Osteoblast (primary cell): Measurements from ENCODE around the gene CELSR2. TPM values are rescaled to one million over a fixed set of nuclear protein-coding genes. Genes with fewer than 3 reads are reported as not detected.

ENCODE experiments used
- DNase-seq: peaks from one replicate; pipeline ENCODE4 v3.0.0; 2011; ENCODE audit warnings: low spot score, mixed read lengths; ENCODE audit not compliant: insufficient read length; ENCODE audit errors: missing footprints
- H2AFZ ChIP-seq: 2 replicates; pipeline ENCODE4 v1.6.0; 2011; ENCODE audit warnings: mild to moderate bottlenecking, low read length
- H3K27ac ChIP-seq: 2 replicates; pipeline ENCODE4 v1.5.1; 2011; ENCODE audit warnings: mild to moderate bottlenecking, low read depth, low read length, moderate library complexity
- H3K27me3 ChIP-seq: 2 replicates; pipeline ENCODE4 v1.6.0; 2012; ENCODE audit warnings: mild to moderate bottlenecking, control low read depth, inconsistent platforms, low read length, moderate library complexity; ENCODE audit not compliant: insufficient read depth
- H3K36me3 ChIP-seq: 2 replicates; pipeline ENCODE4 v1.5.1; 2011; ENCODE audit warnings: mild to moderate bottlenecking, low read length, control low read depth, moderate library complexity; ENCODE audit not compliant: insufficient read depth
- H3K4me1 ChIP-seq: 2 replicates; pipeline ENCODE4 v1.5.1; 2011; ENCODE audit warnings: mild to moderate bottlenecking, low read length, control low read depth, moderate library complexity; ENCODE audit not compliant: insufficient read depth
- H3K4me2 ChIP-seq: 2 replicates; pipeline ENCODE4 v1.6.0; 2011; ENCODE audit warnings: mild to moderate bottlenecking, low read length; ENCODE audit not compliant: insufficient read depth
- H3K4me3 ChIP-seq: fragments of 200-600 bp; sonication (generic); 3 replicates; pipeline ENCODE4 v1.5.1; 2012; ENCODE audit warnings: mild to moderate bottlenecking, low read length, inconsistent platforms; ENCODE audit not compliant: insufficient read depth
- H3K79me2 ChIP-seq: 2 replicates; pipeline ENCODE4 v1.6.0; 2012; ENCODE audit warnings: mild to moderate bottlenecking, low read length, control low read depth, inconsistent platforms; ENCODE audit not compliant: insufficient read depth
- H3K9me3 ChIP-seq: 2 replicates; pipeline ENCODE4 v1.5.1; 2011; ENCODE audit warnings: low read depth, low read length, control low read depth
- H4K20me1 ChIP-seq: 2 replicates; pipeline ENCODE4 v1.6.0; 2012; ENCODE audit warnings: mild to moderate bottlenecking, low read length, control low read depth; ENCODE audit not compliant: insufficient read depth
- total RNA-seq: library from RNA; depleted of rRNA; stranded (reverse); fragments of >200 nt; gene quantifications from 2 replicates; pipeline ENCODE4 v1.2.3, GENCODE V29; 2012
- TF ChIP-seq, protein P1 (sequence below): IDR thresholded peaks from 2 replicates; pipeline ENCODE4 v1.5.1; 2011; ENCODE audit warnings: mild to moderate bottlenecking, low read depth, low read length, moderate library complexity; ENCODE audit errors: extremely low read depth

CELSR2 gene
- total RNA-seq, 1 donor: 1.4 TPM

DNA sequence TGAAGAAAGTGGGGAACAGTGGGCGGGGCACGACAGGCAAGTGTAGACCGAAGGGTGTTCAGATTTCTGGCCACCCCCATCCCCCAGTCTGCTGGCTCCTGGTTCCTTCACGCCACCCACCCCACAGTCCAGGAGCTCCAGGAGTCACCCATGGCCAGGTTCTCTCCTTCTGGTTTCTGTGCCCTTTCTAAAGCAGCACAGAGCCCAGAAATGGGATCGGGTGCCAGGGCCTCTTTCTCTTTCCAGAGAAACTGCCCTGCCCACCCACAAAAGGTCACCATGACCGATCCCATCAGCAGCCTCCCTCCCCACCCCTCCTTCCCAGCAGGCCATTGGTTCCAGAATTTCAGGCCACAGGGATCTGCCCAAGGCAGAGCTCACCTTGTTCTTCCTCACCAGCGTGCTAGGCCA, 3.2 kb upstream of the CELSR2 start:
- TF ChIP-seq, protein P1, sequence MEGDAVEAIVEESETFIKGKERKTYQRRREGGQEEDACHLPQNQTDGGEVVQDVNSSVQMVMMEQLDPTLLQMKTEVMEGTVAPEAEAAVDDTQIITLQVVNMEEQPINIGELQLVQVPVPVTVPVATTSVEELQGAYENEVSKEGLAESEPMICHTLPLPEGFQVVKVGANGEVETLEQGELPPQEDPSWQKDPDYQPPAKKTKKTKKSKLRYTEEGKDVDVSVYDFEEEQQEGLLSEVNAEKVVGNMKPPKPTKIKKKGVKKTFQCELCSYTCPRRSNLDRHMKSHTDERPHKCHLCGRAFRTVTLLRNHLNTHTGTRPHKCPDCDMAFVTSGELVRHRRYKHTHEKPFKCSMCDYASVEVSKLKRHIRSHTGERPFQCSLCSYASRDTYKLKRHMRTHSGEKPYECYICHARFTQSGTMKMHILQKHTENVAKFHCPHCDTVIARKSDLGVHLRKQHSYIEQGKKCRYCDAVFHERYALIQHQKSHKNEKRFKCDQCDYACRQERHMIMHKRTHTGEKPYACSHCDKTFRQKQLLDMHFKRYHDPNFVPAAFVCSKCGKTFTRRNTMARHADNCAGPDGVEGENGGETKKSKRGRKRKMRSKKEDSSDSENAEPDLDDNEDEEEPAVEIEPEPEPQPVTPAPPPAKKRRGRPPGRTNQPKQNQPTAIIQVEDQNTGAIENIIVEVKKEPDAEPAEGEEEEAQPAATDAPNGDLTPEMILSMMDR: no peak
- peak; percentile 92 for DNase-seq
- Histone ChIP-seq H3K36me3 (no peaks in the 10 kb centered on the region), H3K4me2 (no peak overlapping the region), H3K27me3 (peaks cover 5% of the 10 kb centered on the region), H3K4me1 (peaks cover 11% of the 10 kb centered on the region), H3K9me3 (no peaks in the 10 kb centered on the region), H4K20me1 (no peaks in the 10 kb centered on the region), H3K4me3 (no peak overlapping the region), H3K79me2 (no peaks in the 10 kb centered on the region), H3K27ac (no peak overlapping the region), H2AFZ (no peak overlapping the region)

DNA sequence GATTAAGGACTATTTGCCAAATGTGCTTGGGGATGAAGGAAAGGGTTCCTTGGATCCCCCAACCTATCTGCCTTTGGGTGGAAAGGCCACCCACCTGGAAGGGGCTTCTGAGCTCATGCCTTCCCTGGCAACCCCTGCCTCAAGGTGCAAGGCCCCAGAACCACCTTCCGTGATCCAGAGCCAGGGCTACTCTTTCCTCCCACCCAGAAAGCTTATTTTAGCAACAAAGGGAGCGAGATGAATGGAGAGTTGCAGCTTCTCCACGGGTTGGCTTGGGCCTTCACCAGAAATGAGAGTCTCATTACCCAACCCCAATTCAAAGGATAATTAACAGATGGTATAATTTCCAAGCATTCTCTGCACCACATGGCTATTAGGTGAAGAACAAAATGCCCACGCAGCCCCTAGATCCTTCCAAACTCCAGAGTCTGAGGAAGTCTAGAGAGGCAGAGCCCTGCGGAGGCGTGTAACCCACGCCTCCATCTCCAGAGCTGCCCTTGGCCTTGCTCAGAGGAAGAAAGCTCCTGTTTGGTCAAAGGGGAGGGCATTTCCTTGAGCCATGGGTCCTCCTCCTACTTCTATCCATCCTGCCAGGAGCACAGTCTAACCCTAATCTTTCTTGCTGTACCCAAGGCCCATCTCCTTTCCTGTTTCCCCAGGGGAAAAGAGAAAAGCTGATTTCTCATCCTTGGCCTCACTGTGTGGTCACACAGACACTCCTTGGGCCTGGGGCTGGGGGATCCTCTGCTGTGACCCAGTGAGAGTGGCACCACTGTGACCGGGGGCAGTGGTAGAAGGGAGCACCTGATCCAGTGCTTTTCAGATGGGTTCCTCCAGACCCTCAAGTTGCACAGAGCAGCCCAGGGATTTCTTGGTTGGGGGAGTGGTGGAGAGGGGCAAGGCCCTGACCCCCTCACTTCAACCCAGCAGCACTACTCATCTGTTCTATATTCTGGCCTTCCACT, 1.7 kb upstream of the CELSR2 start:
- H3K9me3 ChIP-seq: no peaks in the 10 kb centered on the region
- no peaks in the 10 kb centered on the region for H3K27me3 ChIP-seq
- no peaks in the 10 kb centered on the region for H3K36me3 ChIP-seq
- peaks cover 6% of the 10 kb centered on the region for H3K4me1 ChIP-seq
- H2AFZ ChIP-seq: no peak overlapping the region
- DNase-seq: peak; percentile 59
- H4K20me1 ChIP-seq: no peaks in the 10 kb centered on the region
- no peak overlapping the region for H3K4me2 ChIP-seq
- H3K79me2 ChIP-seq: no peaks in the 10 kb centered on the region
- no peak overlapping the region for H3K4me3 ChIP-seq
- TF ChIP-seq, protein P1: no peak
- no peak overlapping the region for H3K27ac ChIP-seq

DNA sequence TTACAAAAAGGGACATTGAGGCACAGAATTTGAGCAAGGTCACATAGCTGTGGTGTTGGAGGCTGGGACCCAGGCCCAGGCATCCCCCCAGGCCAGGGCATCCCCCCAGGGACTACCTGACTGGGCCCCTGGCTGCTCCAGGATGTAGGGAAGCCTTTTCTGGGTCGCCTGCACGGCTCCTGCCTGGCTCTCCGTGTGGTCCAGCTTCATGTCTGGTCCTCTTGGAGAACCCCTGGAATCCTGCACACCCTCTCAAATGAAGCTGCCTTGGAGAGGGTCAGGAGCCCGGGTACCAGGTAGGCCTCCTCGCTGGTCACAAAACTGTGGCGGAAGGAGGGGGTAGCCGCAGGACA, 919 bp upstream of the CELSR2 start:
- Histone ChIP-seq H4K20me1 (no peaks in the 10 kb centered on the region), H2AFZ (no peak overlapping the region), H3K4me1 (peaks cover 7% of the 10 kb centered on the region), H3K79me2 (no peaks in the 10 kb centered on the region), H3K9me3 (no peaks in the 10 kb centered on the region), H3K27ac (no peak overlapping the region), H3K4me3 (no peak overlapping the region), H3K27me3 (no peaks in the 10 kb centered on the region), H3K4me2 (no peak overlapping the region), H3K36me3 (no peaks in the 10 kb centered on the region)
- TF ChIP-seq, protein P1: no peak
- no peak for DNase-seq

DNA sequence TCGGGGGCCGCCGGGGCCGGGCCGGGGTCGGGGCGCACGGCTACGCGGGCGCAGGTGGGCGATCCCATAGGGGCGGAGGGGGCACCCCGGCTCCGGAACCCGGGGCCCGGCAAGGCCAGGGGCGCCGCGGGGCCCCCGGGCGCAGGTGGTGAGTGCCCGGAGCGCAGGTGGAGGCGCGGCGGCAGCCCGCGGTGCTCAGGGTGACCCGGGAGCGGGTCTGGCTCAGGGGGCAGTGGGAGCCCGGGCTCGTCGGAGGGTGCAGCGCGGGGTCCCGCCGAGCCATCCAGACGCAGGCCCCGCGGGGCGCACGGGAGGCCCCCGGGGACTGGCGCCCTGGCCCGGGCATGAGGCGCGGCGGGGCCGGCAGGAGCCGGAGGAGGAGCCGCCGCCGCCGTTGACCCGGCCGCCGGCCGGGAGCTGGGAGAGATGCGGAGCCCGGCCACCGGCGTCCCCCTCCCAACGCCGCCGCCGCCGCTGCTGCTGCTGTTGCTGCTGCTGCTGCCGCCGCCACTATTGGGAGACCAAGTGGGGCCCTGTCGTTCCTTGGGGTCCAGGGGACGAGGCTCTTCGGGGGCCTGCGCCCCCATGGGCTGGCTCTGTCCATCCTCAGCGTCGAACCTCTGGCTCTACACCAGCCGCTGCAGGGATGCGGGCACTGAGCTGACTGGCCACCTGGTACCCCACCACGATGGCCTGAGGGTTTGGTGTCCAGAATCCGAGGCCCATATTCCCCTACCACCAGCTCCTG, 489 bp downstream of the CELSR2 start:
- Histone ChIP-seq H4K20me1 (no peaks in the 10 kb centered on the region), H3K79me2 (no peaks in the 10 kb centered on the region), H3K9me3 (no peaks in the 10 kb centered on the region), H3K27ac (no peak overlapping the region), H3K4me2 (peak overlapping the region; percentile 77), H3K36me3 (no peaks in the 10 kb centered on the region), H2AFZ (peak overlapping the region; percentile 22), H3K27me3 (no peaks in the 10 kb centered on the region), H3K4me1 (peaks cover 20% of the 10 kb centered on the region), H3K4me3 (peak overlapping the region; percentile 65)
- TF ChIP-seq, protein P1: no peak
- peak; percentile 95 for DNase-seq
